ENCODE data around the gene CALM1. TPM values are rescaled to one million over a fixed set of nuclear protein-coding genes. Genes with fewer than 3 reads are reported as not detected.

The CALM1 gene
- total and polyA plus RNA-seq, 2 donors from 2014 or later, result 328 to 469 TPM

- Histone ChIP-seq H3K4me3 (ENCODE audit: low read length in 3 of 3) (no peak overlapping the region), H3K4me1 (ENCODE audit: control insufficient read depth in 2 of 3, insufficient read depth in 2 of 3, low read depth in 1 of 3, low read length in 3 of 3) (peaks cover 0 to 15% (median 0%) of the 10 kb centered on the region in 3 donors), H3K9ac (ENCODE audit: low read length in 3 of 3) (no peak overlapping the region), H3K27ac (ENCODE audit: low read depth in 2 of 2, low read length in 2 of 2) (no peak overlapping the region), H3K36me3 (ENCODE audit: control insufficient read depth in 2 of 3, insufficient read depth in 3 of 3, low read length in 3 of 3) (no peaks in the 10 kb centered on the region), H3K9me3 (ENCODE audit: control insufficient read depth in 2 of 3, insufficient read depth in 1 of 3, low read length in 3 of 3) (peaks cover 0 to 5% (median 4%) of the 10 kb centered on the region in 3 donors), H3K27me3 (ENCODE audit: control insufficient read depth, insufficient read depth, low read length) (no peaks in the 10 kb centered on the region)
- TF ChIP-seq, protein P1, sequence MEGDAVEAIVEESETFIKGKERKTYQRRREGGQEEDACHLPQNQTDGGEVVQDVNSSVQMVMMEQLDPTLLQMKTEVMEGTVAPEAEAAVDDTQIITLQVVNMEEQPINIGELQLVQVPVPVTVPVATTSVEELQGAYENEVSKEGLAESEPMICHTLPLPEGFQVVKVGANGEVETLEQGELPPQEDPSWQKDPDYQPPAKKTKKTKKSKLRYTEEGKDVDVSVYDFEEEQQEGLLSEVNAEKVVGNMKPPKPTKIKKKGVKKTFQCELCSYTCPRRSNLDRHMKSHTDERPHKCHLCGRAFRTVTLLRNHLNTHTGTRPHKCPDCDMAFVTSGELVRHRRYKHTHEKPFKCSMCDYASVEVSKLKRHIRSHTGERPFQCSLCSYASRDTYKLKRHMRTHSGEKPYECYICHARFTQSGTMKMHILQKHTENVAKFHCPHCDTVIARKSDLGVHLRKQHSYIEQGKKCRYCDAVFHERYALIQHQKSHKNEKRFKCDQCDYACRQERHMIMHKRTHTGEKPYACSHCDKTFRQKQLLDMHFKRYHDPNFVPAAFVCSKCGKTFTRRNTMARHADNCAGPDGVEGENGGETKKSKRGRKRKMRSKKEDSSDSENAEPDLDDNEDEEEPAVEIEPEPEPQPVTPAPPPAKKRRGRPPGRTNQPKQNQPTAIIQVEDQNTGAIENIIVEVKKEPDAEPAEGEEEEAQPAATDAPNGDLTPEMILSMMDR (IDR thresholded peaks at IDR 0.05; ENCODE audit: borderline replicate concordance, extremely low read depth, insufficient read depth), result no peak
- intact Hi-C loops (cut with DNase I), result no loop called here
- DNase-seq (no peak), FAIRE-seq (no peak)
These were observed 53.8 kb downstream of the CALM1 start for GRCh38 chr14:90450667-90451066.

DNA sequence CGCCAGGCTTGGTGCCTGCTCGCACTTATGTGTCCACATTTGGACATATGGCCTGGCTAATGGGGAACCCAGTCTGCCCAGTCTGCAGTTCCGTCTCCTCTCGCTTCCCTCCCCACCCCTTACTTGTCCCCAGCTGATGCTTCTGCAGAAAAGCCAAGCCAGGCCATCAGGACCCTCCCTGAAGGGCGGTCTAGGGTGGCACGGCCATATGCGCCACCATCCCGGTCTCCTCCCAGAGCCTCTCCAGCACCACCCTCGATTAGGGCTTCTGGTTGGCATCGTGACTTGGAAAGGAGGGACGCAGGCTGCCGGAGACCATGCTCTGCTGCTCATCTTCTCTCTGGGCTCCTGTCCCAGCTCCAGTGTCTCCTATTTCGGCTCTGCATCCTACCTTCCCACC, 54.6 kb downstream of the CALM1 start:
- intact Hi-C loops (cut with DNase I), result no loop called here
- H3K9me3 ChIP-seq (ENCODE audit: control insufficient read depth in 2 of 3, insufficient read depth in 1 of 3, low read length in 3 of 3), result peaks cover 0 to 5% (median 4%) of the 10 kb centered on the region in 3 donors
- no peak overlapping the region for H3K27ac ChIP-seq (ENCODE audit: low read depth in 2 of 2, low read length in 2 of 2)
- no peaks in the 10 kb centered on the region for H3K36me3 ChIP-seq (ENCODE audit: control insufficient read depth in 2 of 3, insufficient read depth in 3 of 3, low read length in 3 of 3)
- TF ChIP-seq, protein P1 (IDR thresholded peaks at IDR 0.05; ENCODE audit: borderline replicate concordance, extremely low read depth, insufficient read depth), result no peak
- peaks cover 0 to 15% (median 0%) of the 10 kb centered on the region in 3 donors for H3K4me1 ChIP-seq (ENCODE audit: control insufficient read depth in 2 of 3, insufficient read depth in 2 of 3, low read depth in 1 of 3, low read length in 3 of 3)
- no peak overlapping the region for H3K4me3 ChIP-seq (ENCODE audit: low read length in 3 of 3)
- no peak overlapping the region for H3K9ac ChIP-seq (ENCODE audit: low read length in 3 of 3)
- no peaks in the 10 kb centered on the region for H3K27me3 ChIP-seq (ENCODE audit: control insufficient read depth, insufficient read depth, low read length)
- DNase-seq (no peak), FAIRE-seq (no peak)

GRCh38 chr14:90451961-90452360, 55.1 kb downstream of the CALM1 start:
- intact Hi-C loops (cut with DNase I), result no loop called here
- FAIRE-seq (no peak), DNase-seq (no peak)
- H3K9me3 ChIP-seq (ENCODE audit: control insufficient read depth in 2 of 3, insufficient read depth in 1 of 3, low read length in 3 of 3), result peaks cover 0 to 5% (median 4%) of the 10 kb centered on the region in 3 donors
- H3K4me1 ChIP-seq (ENCODE audit: control insufficient read depth in 2 of 3, insufficient read depth in 2 of 3, low read depth in 1 of 3, low read length in 3 of 3), result peaks cover 0 to 15% (median 0%) of the 10 kb centered on the region in 3 donors
- no peaks in the 10 kb centered on the region for H3K27me3 ChIP-seq (ENCODE audit: control insufficient read depth, insufficient read depth, low read length)
- H3K36me3 ChIP-seq (ENCODE audit: control insufficient read depth in 2 of 3, insufficient read depth in 3 of 3, low read length in 3 of 3), result no peaks in the 10 kb centered on the region
- no peak overlapping the region for H3K27ac ChIP-seq (ENCODE audit: low read depth in 2 of 2, low read length in 2 of 2)
- no peak overlapping the region for H3K4me3 ChIP-seq (ENCODE audit: low read length in 3 of 3)
- TF ChIP-seq, protein P1 (IDR thresholded peaks at IDR 0.05; ENCODE audit: borderline replicate concordance, extremely low read depth, insufficient read depth), result no peak
- H3K9ac ChIP-seq (ENCODE audit: low read length in 3 of 3), result no peak overlapping the region

DNA sequence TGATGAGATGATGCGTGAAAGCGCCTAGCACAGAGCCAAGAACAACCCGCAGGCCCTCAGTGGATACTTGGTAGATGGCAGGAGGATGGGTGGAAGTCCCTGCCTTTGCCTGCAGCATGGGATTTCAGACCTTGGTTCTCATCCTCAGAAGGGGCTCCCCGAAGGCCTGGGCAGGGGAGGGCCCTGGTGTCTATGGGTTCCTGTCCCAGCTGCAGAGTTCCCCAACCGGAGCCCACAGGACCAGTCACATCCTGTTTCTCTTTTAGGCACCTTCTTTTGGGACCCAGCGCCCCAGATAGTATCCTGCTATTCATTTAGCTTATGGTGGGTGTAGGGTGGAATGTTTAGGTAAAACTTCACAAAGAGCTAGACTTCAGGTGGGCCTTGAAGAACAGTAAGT, 55.5 kb downstream of the CALM1 start:
- Histone ChIP-seq H3K4me3 (ENCODE audit: low read length in 3 of 3) (no peak overlapping the region), H3K27ac (ENCODE audit: low read depth in 2 of 2, low read length in 2 of 2) (no peak overlapping the region), H3K9me3 (ENCODE audit: control insufficient read depth in 2 of 3, insufficient read depth in 1 of 3, low read length in 3 of 3) (peaks cover 0 to 5% (median 4%) of the 10 kb centered on the region in 3 donors), H3K27me3 (ENCODE audit: control insufficient read depth, insufficient read depth, low read length) (no peaks in the 10 kb centered on the region), H3K36me3 (ENCODE audit: control insufficient read depth in 2 of 3, insufficient read depth in 3 of 3, low read length in 3 of 3) (no peaks in the 10 kb centered on the region), H3K9ac (ENCODE audit: low read length in 3 of 3) (no peak overlapping the region), H3K4me1 (ENCODE audit: control insufficient read depth in 2 of 3, insufficient read depth in 2 of 3, low read depth in 1 of 3, low read length in 3 of 3) (peaks cover 0 to 15% (median 0%) of the 10 kb centered on the region in 3 donors)
- TF ChIP-seq, protein P1 (IDR thresholded peaks at IDR 0.05; ENCODE audit: borderline replicate concordance, extremely low read depth, insufficient read depth), result no peak
- intact Hi-C loops (cut with DNase I), result no loop called here
- DNase-seq (no peak), FAIRE-seq (no peak)
